H1 (cell line): ENCODE results near the gene OGDH. TPM values are rescaled to one million over a fixed set of nuclear protein-coding genes. Genes with fewer than 3 reads are reported as not detected.

Experiments
- CTCF ChIA-PET: fragments of 300-600 bp; sonication (Branson Sonifier 250); formaldehyde crosslinking; loops from one replicate; lab custom pipeline; 2021; ENCODE audit not compliant: partially characterized antibody; lab: Charles Lee
- POLR2A ChIA-PET: fragments of 300-600 bp; sonication (Branson Sonifier 250); formaldehyde crosslinking; loops from one replicate; lab custom pipeline; 2021; ENCODE audit warnings: inconsistent platforms; ENCODE audit not compliant: partially characterized antibody; lab: Charles Lee
- DNase-seq, 2 experiments: peaks; one replicate each; pipeline versions ENCODE4 v3.0.0 to v3.0.0-alpha.2; 2010 to 2022; ENCODE audit warnings: low spot score in 2 of 2, low read depth in 1 of 2, mixed read lengths in 1 of 2
- FAIRE-seq: peaks from 2 replicates; lab custom pipeline; 2011; peaks lifted over from hg19 to GRCh38; lab: Jason Lieb, UNC
- H2AFZ ChIP-seq: 2 replicates; pipeline ENCODE4 v1.8.1; 2012; ENCODE audit warnings: low read length, inconsistent platforms
- H2AK5ac ChIP-seq: 2 replicates; pipeline ENCODE4 v1.6.1; 2013; ENCODE audit warnings: low read depth, low read length
- H2BK120ac ChIP-seq: replicated peaks from 2 replicates; pipeline ENCODE3; 2013; ENCODE audit warnings: low read depth, low read length, inconsistent platforms
- H2BK12ac ChIP-seq: 2 replicates; pipeline ENCODE4 v1.6.1; 2013; ENCODE audit warnings: low read depth, low read length
- H2BK15ac ChIP-seq: 2 replicates; pipeline ENCODE4 v1.6.1; 2013; ENCODE audit warnings: low read length
- H2BK20ac ChIP-seq: 2 replicates; pipeline ENCODE4 v1.6.1; 2013; ENCODE audit warnings: low read length
- H2BK5ac ChIP-seq: 2 replicates; pipeline ENCODE4 v1.6.1; 2013; ENCODE audit warnings: low read depth, low read length
- H3K14ac ChIP-seq: 2 replicates; pipeline ENCODE4 v1.6.1; 2013; ENCODE audit warnings: inconsistent platforms; ENCODE audit not compliant: insufficient read length
- H3K18ac ChIP-seq: 2 replicates; pipeline ENCODE4 v1.6.1; 2013; ENCODE audit warnings: low read length; ENCODE audit errors: extremely low read depth
- H3K23ac ChIP-seq: 2 replicates; pipeline ENCODE4 v1.6.1; 2013; ENCODE audit warnings: inconsistent platforms; ENCODE audit not compliant: insufficient read length
- H3K23me2 ChIP-seq: 2 replicates; pipeline ENCODE4 v1.6.1; 2013; ENCODE audit warnings: low read depth, low read length
- H3K27ac ChIP-seq: 2 replicates; pipeline ENCODE4 v1.6.1; 2011; ENCODE audit warnings: low read depth, low read length, inconsistent platforms
- H3K27me3 ChIP-seq, 4 experiments: replicated peaks in 1 of 4; 1 replicate in 1 of 4; 2 replicates in 3 of 4; pipeline versions ENCODE4 v1.6.1 to v1.8.1; 2011 to 2013; ENCODE audit warnings: low read length in 3 of 4, mild to moderate bottlenecking in 3 of 4, inconsistent platforms in 2 of 4, mixed read lengths in 2 of 4, moderate library complexity in 1 of 4; ENCODE audit not compliant: control insufficient read depth in 3 of 4, insufficient read depth in 3 of 4; ENCODE audit errors: extremely low read depth in 1 of 4
- H3K36me3 ChIP-seq, 4 experiments: 2 replicates each; pipeline versions ENCODE4 v1.6.1 to v1.8.1; 2011 to 2013; ENCODE audit warnings: mild to moderate bottlenecking in 4 of 4, low read length in 3 of 4, moderate library complexity in 2 of 4, control low read depth in 1 of 4, inconsistent platforms in 1 of 4; ENCODE audit not compliant: insufficient read depth in 4 of 4, control insufficient read depth in 2 of 4
- H3K4ac ChIP-seq: replicated peaks from 2 replicates; pipeline ENCODE3; 2013; ENCODE audit warnings: low read length, low read depth, mixed read lengths, inconsistent platforms; ENCODE audit not compliant: insufficient read length
- H3K4me1 ChIP-seq, 4 experiments: replicated peaks in 1 of 4; 1 replicate in 1 of 4; 2 replicates in 3 of 4; pipeline versions ENCODE4 v1.6.1 to v1.8.1; 2011 to 2013; ENCODE audit warnings: low read length in 3 of 4, inconsistent platforms in 2 of 4, mixed read lengths in 1 of 4; ENCODE audit not compliant: insufficient read depth in 4 of 4, control insufficient read depth in 3 of 4
- H3K4me2 ChIP-seq, 2 experiments: 2 replicates each; pipeline versions ENCODE4 v1.6.1 to v1.8.1; 2011 to 2013; ENCODE audit warnings: low read depth in 2 of 2, low read length in 2 of 2, control low read depth in 1 of 2, inconsistent platforms in 1 of 2, mild to moderate bottlenecking in 1 of 2; ENCODE audit not compliant: insufficient read depth in 1 of 2
- H3K4me3 ChIP-seq, 4 experiments: fragments of 200-600, 300-600 bp in 1 of 4; sonication (generic), shearing (Covaris generic), sonication (Bioruptor Twin) in 1 of 4; 2 replicates each; pipeline versions ENCODE4 v1.5.1 to v1.8.1; 2011 to 2016; ENCODE audit warnings: low read length in 4 of 4, low read depth in 3 of 4, control low read depth in 2 of 4, inconsistent platforms in 2 of 4, mild to moderate bottlenecking in 2 of 4, mixed read lengths in 1 of 4, moderate library complexity in 1 of 4; ENCODE audit not compliant: insufficient read depth in 2 of 4; ENCODE audit errors: extremely low read depth in 1 of 4
- H3K56ac ChIP-seq: replicated peaks from 2 replicates; pipeline ENCODE3; 2013; ENCODE audit warnings: low read depth, mild to moderate bottlenecking, mixed read lengths, low read length, inconsistent platforms; ENCODE audit not compliant: insufficient read length
- H3K79me1 ChIP-seq: 2 replicates; pipeline ENCODE4 v1.6.1; 2013; ENCODE audit warnings: low read depth, low read length, control low read depth
- H3K79me2 ChIP-seq, 2 experiments: 2 replicates each; pipeline versions ENCODE4 v1.6.1 to v1.8.1; 2012 to 2013; ENCODE audit warnings: low read length in 2 of 2, mild to moderate bottlenecking in 2 of 2, inconsistent platforms in 1 of 2; ENCODE audit not compliant: insufficient read depth in 2 of 2, control insufficient read depth in 1 of 2
- H3K9ac ChIP-seq, 4 experiments: replicated peaks in 1 of 4; 1 replicate in 1 of 4; 2 replicates in 3 of 4; pipeline versions ENCODE4 v1.6.1 to v1.8.1; 2011 to 2013; ENCODE audit warnings: low read depth in 3 of 4, low read length in 3 of 4, control low read depth in 2 of 4, mild to moderate bottlenecking in 2 of 4, moderate library complexity in 2 of 4, inconsistent platforms in 1 of 4; ENCODE audit errors: extremely low read depth in 1 of 4
- H3K9me3 ChIP-seq, 2 experiments: 2 replicates each; pipeline versions ENCODE4 v1.6.1 to v1.8.1; 2012 to 2013; ENCODE audit warnings: mild to moderate bottlenecking in 2 of 2, moderate library complexity in 2 of 2, control low read depth in 1 of 2, inconsistent platforms in 1 of 2, low read depth in 1 of 2, low read length in 1 of 2, mixed read lengths in 1 of 2; ENCODE audit not compliant: insufficient read depth in 2 of 2
- H4K20me1 ChIP-seq, 2 experiments: replicated peaks in 1 of 2; 2 replicates each; pipeline versions ENCODE3 to v1.8.1; 2011 to 2013; ENCODE audit warnings: inconsistent platforms in 2 of 2, low read length in 2 of 2, mild to moderate bottlenecking in 1 of 2; ENCODE audit not compliant: insufficient read depth in 2 of 2, control insufficient read depth in 1 of 2
- H4K5ac ChIP-seq: 2 replicates; pipeline ENCODE4 v1.6.1; 2013; ENCODE audit warnings: low read length, low read depth, mixed read lengths, inconsistent platforms; ENCODE audit not compliant: insufficient read length
- H4K8ac ChIP-seq: 2 replicates; pipeline ENCODE4 v1.8.0; 2013; ENCODE audit warnings: mild to moderate bottlenecking, moderate library complexity, low read length, inconsistent platforms; ENCODE audit not compliant: insufficient read depth; ENCODE audit errors: extremely low read depth
- H4K91ac ChIP-seq: replicated peaks from 2 replicates; pipeline ENCODE3; 2013; ENCODE audit warnings: low read length, mixed read lengths, inconsistent platforms; ENCODE audit not compliant: insufficient read length
- KDM1A ChIP-seq: fragments of 200-600, 300-600 bp; sonication (generic); IDR thresholded peaks from 2 replicates; pipeline ENCODE4 v1.7.1; 2016; ENCODE audit warnings: mild to moderate bottlenecking, low read length, borderline replicate concordance
- USF2 ChIP-seq: IDR thresholded peaks from 2 replicates; pipeline ENCODE4 v1.6.1; 2011; ENCODE audit warnings: low read length, improper control_type of control experiment
- WGBS, 2 experiments: shearing (Covaris generic) in 1 of 2; methylation state at CpG; one replicate each; pipeline versions ENCODE4 v1.1.6 to v1.1.7; 2013 to 2015; ENCODE audit warnings: low lambda C conversion rate in 2 of 2, mixed read lengths in 2 of 2, inconsistent platforms in 1 of 2, low coverage in 1 of 2, missing lambda C conversion rate in 1 of 2; ENCODE audit not compliant: insufficient replicate concordance in 2 of 2, insufficient coverage in 1 of 2, insufficient read length in 1 of 2; ENCODE audit errors: extremely low coverage in 1 of 2, missing lambda C conversion rate in 1 of 2; 5-methylcytosine and 5-hydroxymethylcytosine counted together
- polyA plus RNA-seq, 7 experiments: library from polyadenylated mRNA; depleted of rRNA in 3 of 7; stranded (reverse) in 5 of 7; unstranded in 2 of 7; fragments of >200 nt in 5 of 7; fragments of 200-250 nt in 2 of 7; gene quantifications; 1 replicate in 5 of 7; 2 replicates in 1 of 7; 4 replicates in 1 of 7; pipeline versions ENCODE4 v1.2.1 to v1.2.3, GENCODE V29; 2011 to 2013; ENCODE audit warnings: missing spikeins in 2 of 7, mixed read lengths in 2 of 7
- total RNA-seq: library from RNA; stranded (reverse); fragmentation: NEBNext Ultra II Directional; extraction: Animal tissue kit (Norgen Biotek cat#: 25700); gene quantifications from 2 replicates; pipeline ENCODE4 v1.2.1, GENCODE V29; 2021

Gene OGDH
- total and polyA plus RNA-seq, 2 of the 8 experiments (the other 6 are each of a cell fraction or from before 2014, with no cell fraction given), result 71.6 to 91.6 TPM

DNA sequence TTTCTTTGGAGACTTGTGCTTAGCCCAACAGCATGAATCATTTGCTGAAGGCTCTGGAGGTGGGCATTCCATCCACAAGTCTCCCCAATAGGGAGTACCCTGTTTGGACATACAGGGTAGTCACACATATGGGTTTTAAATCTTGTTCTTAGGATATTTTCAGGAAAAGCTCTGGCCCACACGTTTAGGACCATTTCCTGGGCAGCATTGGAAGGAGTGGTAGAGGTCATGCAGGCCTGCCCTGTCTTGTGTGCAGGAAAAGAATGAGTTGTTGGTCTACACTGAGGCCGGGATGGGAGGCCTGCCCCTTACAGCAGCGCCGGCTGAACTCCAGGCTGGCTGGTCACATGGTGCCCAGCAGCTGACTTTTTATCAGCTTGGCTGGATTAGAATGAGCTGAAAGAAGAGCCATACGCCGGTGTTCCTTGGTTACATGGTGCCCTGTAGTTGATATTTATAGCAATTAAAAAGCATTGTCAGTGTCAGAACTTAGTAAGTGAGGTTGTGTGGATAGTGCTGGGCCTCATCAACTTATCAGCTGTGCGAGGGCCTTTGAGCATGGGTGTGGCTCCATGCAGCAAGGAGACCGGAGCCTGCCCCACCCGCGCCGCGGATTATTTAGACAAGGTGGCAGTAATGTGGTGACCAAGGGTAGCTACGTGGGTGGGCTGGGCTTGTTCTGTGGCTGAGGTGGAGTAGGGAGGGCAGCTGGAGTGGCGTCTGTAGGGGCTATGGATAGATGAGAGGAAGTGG is 28.6 kb downstream of the OGDH start:
- Histone ChIP-seq H3K23me2 (no peaks in the 10 kb centered on the region; the same call in 1 of the 2 replicates), H3K27ac (no peak overlapping the region), H2AFZ (no peak overlapping the region), H2BK12ac (no peak overlapping the region), H3K4me1 (peaks cover 17 to 28% (median 27%) of the 10 kb centered on the region in 4 experiments), H3K79me1 (peaks cover 10% of the 10 kb centered on the region), H3K4me3 (no peak overlapping the region), H4K91ac (no peak overlapping the region), H4K20me1 (peaks cover 3 to 11% of the 10 kb centered on the region in 2 experiments), H3K23ac (no peak overlapping the region), H4K8ac (no peak overlapping the region), H2BK15ac (0 out of 2 replicates have a peak overlapping the region, but pooled peaks have one; percentile 67), H2BK5ac (no peak overlapping the region), H3K36me3 (no peaks in the 10 kb centered on the region), H3K27me3 (no peaks in the 10 kb centered on the region), H2AK5ac (no peak overlapping the region; the same call in 1 of the 2 replicates), H2BK120ac (no peak overlapping the region), H3K56ac (no peak overlapping the region), H3K79me2 (no peaks in the 10 kb centered on the region), H3K14ac (no peak overlapping the region), H3K9ac (no peak overlapping the region), H3K4me2 (no peak overlapping the region), H3K9me3 (no peaks in the 10 kb centered on the region), H3K4ac (no peak overlapping the region), H3K18ac (no peak overlapping the region), H2BK20ac (0 out of 2 replicates have a peak overlapping the region, but pooled peaks have one; percentile 37), H4K5ac (no peak overlapping the region)
- ChIA-PET CTCF (interaction anchor here (0.6 to 1.5 kb wide), 3 partner anchors 73 to 126 kb away, joined by 3 to 4 read pairs (median 3); no protein-coding TSS in a partner anchor), POLR2A (interaction anchor here (0.6 to 3.4 kb wide), 4 partner anchors 21 to 84 kb away, joined by 3 to 15 read pairs (median 4); partner anchors contain the start of gene OGDH)
- 0 out of 2 replicates have a peak, but pooled peaks have one; percentile 24 for TF ChIP-seq USF2
- TF ChIP-seq KDM1A, result no peak
- no peak for FAIRE-seq
- DNase-seq, result no peak
- 94% methylated on average over 13 of the region's 14 CpGs; no CpG with 5 or more reads in 1 of the 2 experiments for WGBS, 2 experiments
